Measurements from ENCODE around the gene VSIG10L. TPM values are rescaled to one million over a fixed set of nuclear protein-coding genes. Genes with fewer than 3 reads are reported as not detected.

VSIG10L gene
- total RNA-seq, 1 experiment from 2014 or later, result 4.5 TPM

DNA sequence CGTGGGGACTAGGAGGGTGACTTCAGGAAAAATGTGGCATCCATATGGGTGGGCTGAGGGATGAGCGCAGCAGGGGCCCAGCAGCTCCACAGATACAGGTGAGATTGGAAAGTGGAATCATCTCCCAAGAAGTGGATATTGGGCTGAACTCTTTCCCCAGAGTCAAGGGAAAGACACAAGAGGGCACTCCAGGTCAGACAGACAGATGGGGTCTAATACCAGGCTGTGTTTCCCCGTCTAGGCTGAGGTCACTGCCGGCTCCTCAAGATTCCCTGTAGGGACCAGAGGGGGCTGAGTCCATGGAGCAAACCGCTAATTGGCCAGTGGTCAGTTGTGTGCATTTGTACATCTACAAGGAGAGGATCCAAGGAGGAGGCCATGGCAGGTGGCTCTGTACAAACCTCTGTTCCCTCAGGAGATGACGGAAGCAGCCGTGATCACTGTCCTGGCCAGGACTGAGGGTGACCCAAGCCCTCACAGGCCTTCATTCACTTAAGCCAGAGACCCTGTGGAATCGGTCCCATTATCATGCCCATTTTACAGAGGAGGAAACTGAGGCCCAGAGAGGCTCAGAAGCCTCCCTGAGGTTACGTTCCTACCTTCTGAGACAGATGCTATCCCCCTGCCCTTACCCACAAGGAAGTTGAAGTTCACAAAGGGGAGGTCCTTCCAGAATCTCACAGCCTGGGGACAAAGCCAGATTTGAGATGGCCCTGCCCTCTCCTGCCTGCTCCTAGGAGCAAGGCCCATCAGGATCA is 45.4 kb downstream of the VSIG10L start:
- no TSS peak for BruUV-seq (replicated peaks)
- H3K36me3 ChIP-seq (ENCODE audit: control insufficient read depth, insufficient read depth, low read length), result no peaks in the 10 kb centered on the region
- CTCF ChIA-PET, result no interaction called here
- H3K4me1 ChIP-seq, result no peaks in the 10 kb centered on the region
- H3K9me3 ChIP-seq, result no peaks in the 10 kb centered on the region
- H3K4me3 Mint-ChIP-seq (ENCODE audit: unreplicated experiment), result no peak overlapping the region
- no peak for DNase-seq
- intact Hi-C loops (cut with micrococcal nuclease; ENCODE audit: unreplicated experiment), result no loop called here
- H3K27ac Mint-ChIP-seq (ENCODE audit: unreplicated experiment), result no peak overlapping the region
- no peaks in the 10 kb centered on the region for H3K36me3 Mint-ChIP-seq (ENCODE audit: insufficient read depth, unreplicated experiment)
- H3K27me3 ChIP-seq (replicated peaks; ENCODE audit: control insufficient read depth, insufficient read depth, low read length), result no peaks in the 10 kb centered on the region
- no peak for TF ChIP-seq CTCF (IDR thresholded peaks at IDR 0.05; ENCODE audit: insufficient read depth in 1 of 2, low read depth in 1 of 2, low read length in 1 of 2, severe bottlenecking in 1 of 2, unreplicated experiment in 1 of 2)
- peaks cover 5% of the 10 kb centered on the region for H3K27me3 Mint-ChIP-seq (ENCODE audit: insufficient read depth, unreplicated experiment)
- no peaks in the 10 kb centered on the region for H3K4me1 Mint-ChIP-seq (ENCODE audit: low read depth, unreplicated experiment)
- H3K4me3 ChIP-seq (ENCODE audit: low read depth, low read length), result no peak overlapping the region
- POLR2A ChIA-PET, result no interaction called here
- H3K9me3 Mint-ChIP-seq (ENCODE audit: unreplicated experiment), result no peaks in the 10 kb centered on the region

DNA sequence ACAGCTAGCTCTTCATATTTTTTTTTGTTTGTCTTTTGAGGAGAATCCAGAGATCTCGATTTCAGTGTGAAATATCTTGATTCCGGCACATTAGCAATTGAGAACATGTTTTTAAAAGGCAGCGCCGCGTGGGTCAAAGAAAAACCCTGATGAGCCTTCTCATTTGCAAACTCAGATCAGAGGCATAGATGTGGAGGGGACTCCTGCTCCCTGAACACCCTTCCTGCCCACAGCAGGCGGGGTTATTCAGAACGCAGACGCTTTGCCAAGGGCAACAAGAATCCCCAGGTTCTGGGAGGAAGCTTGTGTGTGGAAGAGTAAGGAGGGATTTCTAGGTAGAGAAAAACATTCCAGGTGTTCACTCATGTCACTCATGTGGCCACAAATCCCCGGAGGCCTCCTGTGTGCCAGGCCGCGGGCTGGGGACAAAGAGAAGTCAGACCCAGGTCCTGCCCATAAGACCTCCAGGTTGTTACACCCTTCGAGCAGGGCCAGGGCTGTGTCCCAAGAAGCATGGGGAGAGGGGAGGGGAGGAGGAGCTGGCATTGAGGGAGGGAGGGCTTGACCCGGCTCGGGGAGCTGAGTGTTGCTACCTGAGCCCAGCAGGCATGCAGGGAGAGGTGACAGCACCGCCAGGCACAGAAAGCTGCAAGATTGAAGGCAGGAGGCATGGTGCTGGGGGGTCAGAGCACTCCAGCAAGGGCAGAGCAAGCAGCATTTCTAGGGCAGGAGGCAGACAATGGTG is 46.4 kb downstream of the VSIG10L start:
- H3K4me3 Mint-ChIP-seq (ENCODE audit: unreplicated experiment), result no peak overlapping the region
- no TSS peak for BruUV-seq (replicated peaks)

GRCh38 chr19:51294977-51295375 is 47.0 kb downstream of the VSIG10L start:
- Histone ChIP-seq H3K9me3 (no peaks in the 10 kb centered on the region), H3K4me3 (ENCODE audit: low read depth, low read length) (no peak overlapping the region), H3K27me3 (replicated peaks; ENCODE audit: control insufficient read depth, insufficient read depth, low read length) (no peaks in the 10 kb centered on the region), H3K36me3 (ENCODE audit: control insufficient read depth, insufficient read depth, low read length) (no peaks in the 10 kb centered on the region), H3K4me1 (no peaks in the 10 kb centered on the region)
- H3K9me3 Mint-ChIP-seq (ENCODE audit: unreplicated experiment), result no peaks in the 10 kb centered on the region
- no peaks in the 10 kb centered on the region for H3K36me3 Mint-ChIP-seq (ENCODE audit: insufficient read depth, unreplicated experiment)
- ChIA-PET POLR2A (no interaction called here), CTCF (no interaction called here)
- H3K4me3 Mint-ChIP-seq (ENCODE audit: unreplicated experiment), result no peak overlapping the region
- BruUV-seq (replicated peaks), result no TSS peak
- no peak for DNase-seq
- intact Hi-C loops (cut with micrococcal nuclease; ENCODE audit: unreplicated experiment), result no loop called here
- peaks cover 5% of the 10 kb centered on the region for H3K27me3 Mint-ChIP-seq (ENCODE audit: insufficient read depth, unreplicated experiment)
- H3K27ac Mint-ChIP-seq (ENCODE audit: unreplicated experiment), result no peak overlapping the region
- H3K4me1 Mint-ChIP-seq (ENCODE audit: low read depth, unreplicated experiment), result no peaks in the 10 kb centered on the region
- TF ChIP-seq CTCF (IDR thresholded peaks at IDR 0.05; ENCODE audit: insufficient read depth in 1 of 2, low read depth in 1 of 2, low read length in 1 of 2, severe bottlenecking in 1 of 2, unreplicated experiment in 1 of 2), result no peak

More for the DNA sequence above, 46.4 kb downstream of the VSIG10L start:
- H3K4me1 ChIP-seq, result no peaks in the 10 kb centered on the region
- Mint-ChIP-seq H3K27ac (ENCODE audit: unreplicated experiment) (no peak overlapping the region), H3K4me1 (ENCODE audit: low read depth, unreplicated experiment) (no peaks in the 10 kb centered on the region), H3K9me3 (ENCODE audit: unreplicated experiment) (no peaks in the 10 kb centered on the region), H3K27me3 (ENCODE audit: insufficient read depth, unreplicated experiment) (peaks cover 5% of the 10 kb centered on the region), H3K36me3 (ENCODE audit: insufficient read depth, unreplicated experiment) (no peaks in the 10 kb centered on the region)
- no peak for TF ChIP-seq CTCF (IDR thresholded peaks at IDR 0.05; ENCODE audit: insufficient read depth in 1 of 2, low read depth in 1 of 2, low read length in 1 of 2, severe bottlenecking in 1 of 2, unreplicated experiment in 1 of 2)
- DNase-seq, result no peak
- no peak overlapping the region for H3K4me3 ChIP-seq (ENCODE audit: low read depth, low read length)
- intact Hi-C loops (cut with micrococcal nuclease; ENCODE audit: unreplicated experiment), result no loop called here
- H3K36me3 ChIP-seq (ENCODE audit: control insufficient read depth, insufficient read depth, low read length), result no peaks in the 10 kb centered on the region
- no peaks in the 10 kb centered on the region for H3K9me3 ChIP-seq
- H3K27me3 ChIP-seq (replicated peaks; ENCODE audit: control insufficient read depth, insufficient read depth, low read length), result no peaks in the 10 kb centered on the region
- POLR2A ChIA-PET, result no interaction called here
- CTCF ChIA-PET, result no interaction called here

Data from Caco-2 (cell line).